Stimulated activated naive CD8-positive, alpha-beta T cell treated with anti-CD3 and anti-CD28 coated beads, Interleukin-15, Interleukin-2, amounts not matched to agents 100 ng/mL and 50 ng/mL, for 24 hours (primary cell): Measurements from ENCODE around the gene SASH1.

Experiments
- H3K27ac Mint-ChIP-seq: one replicate; pipeline ENCODE4 v1.8.0; 2021; ENCODE audit warnings: mild to moderate bottlenecking, mixed read lengths
- H3K27me3 Mint-ChIP-seq: one replicate; pipeline ENCODE4 v1.8.0; 2021; ENCODE audit warnings: mixed read lengths
- H3K36me3 Mint-ChIP-seq: one replicate; pipeline ENCODE4 v1.8.0; 2021; ENCODE audit warnings: low read depth, mixed read lengths
- H3K4me1 Mint-ChIP-seq: one replicate; pipeline ENCODE4 v1.8.0; 2021; ENCODE audit warnings: low read depth, mixed read lengths
- H3K4me3 Mint-ChIP-seq: one replicate; pipeline ENCODE4 v1.8.0; 2021; ENCODE audit warnings: mild to moderate bottlenecking, mixed read lengths
- H3K9me3 Mint-ChIP-seq: one replicate; pipeline ENCODE4 v1.8.0; 2021; ENCODE audit warnings: mixed read lengths

Gene SASH1

DNA sequence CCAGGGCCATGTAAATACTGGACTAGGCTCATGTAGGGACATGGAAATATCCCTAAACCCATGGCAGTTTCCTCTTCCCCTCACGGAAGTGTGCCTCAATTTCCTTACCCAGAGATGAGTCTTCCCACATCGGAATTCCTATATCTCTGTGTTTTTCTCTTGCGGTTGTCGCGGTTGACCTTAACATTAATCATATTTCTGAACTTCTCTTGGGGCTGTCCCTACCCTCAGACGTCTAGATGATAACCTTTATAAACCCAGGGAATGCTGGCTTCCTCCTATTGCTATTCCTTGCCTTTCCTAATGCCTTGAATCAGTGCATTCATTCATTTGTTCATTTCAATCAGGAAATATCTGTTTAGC is 160.1 kb downstream of the SASH1 start:
- Mint-ChIP-seq H3K9me3 (no peaks in the 10 kb centered on the region), H3K27me3 (peaks cover 28% of the 10 kb centered on the region), H3K27ac (no peak overlapping the region), H3K36me3 (no peaks in the 10 kb centered on the region), H3K4me3 (no peak overlapping the region), H3K4me1 (no peaks in the 10 kb centered on the region)

DNA sequence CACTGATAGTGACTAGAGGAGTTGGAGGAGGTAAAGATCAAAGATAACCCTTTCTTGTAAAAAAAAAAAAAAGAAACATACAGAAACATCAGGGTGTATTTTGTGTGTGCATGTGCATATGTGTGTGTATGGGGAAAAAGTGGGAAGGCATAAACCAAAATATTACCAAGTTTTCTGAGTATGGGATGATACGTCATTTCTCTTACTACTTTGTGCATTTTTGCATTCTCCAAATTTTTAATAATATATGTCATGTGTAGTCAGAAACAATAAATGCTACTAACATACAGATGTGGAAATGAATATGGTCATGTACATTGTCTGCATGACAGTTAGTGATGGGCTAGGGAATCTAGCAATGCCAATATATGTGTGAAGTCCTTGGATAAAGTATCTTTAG is 161.1 kb downstream of the SASH1 start:
- no peaks in the 10 kb centered on the region for H3K36me3 Mint-ChIP-seq
- no peak overlapping the region for H3K27ac Mint-ChIP-seq
- H3K4me1 Mint-ChIP-seq, result no peaks in the 10 kb centered on the region
- no peaks in the 10 kb centered on the region for H3K9me3 Mint-ChIP-seq
- H3K4me3 Mint-ChIP-seq, result no peak overlapping the region
- H3K27me3 Mint-ChIP-seq, result peaks cover 37% of the 10 kb centered on the region

DNA sequence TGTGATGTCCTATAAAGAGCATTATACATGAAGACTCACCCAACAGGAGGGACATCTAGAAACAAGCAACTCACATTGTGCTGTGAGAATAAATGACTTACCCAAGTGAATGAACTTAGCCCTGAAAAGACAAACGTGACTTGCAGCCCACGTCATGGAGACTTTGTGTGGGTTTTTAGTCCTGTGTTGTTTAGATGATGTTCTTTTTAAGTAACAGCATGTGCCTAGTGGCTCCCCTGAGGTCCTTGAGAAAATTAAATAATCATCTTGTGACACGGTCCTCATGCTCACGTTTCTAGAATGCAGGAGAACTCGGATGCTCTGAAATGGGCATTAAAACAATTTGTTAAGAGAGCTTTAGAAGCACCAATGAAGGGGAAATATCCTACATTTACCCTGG is 165.1 kb downstream of the SASH1 start:
- Mint-ChIP-seq H3K36me3 (no peaks in the 10 kb centered on the region), H3K27ac (no peak overlapping the region), H3K9me3 (no peaks in the 10 kb centered on the region), H3K27me3 (peaks cover 42% of the 10 kb centered on the region), H3K4me1 (no peaks in the 10 kb centered on the region), H3K4me3 (no peak overlapping the region)

DNA sequence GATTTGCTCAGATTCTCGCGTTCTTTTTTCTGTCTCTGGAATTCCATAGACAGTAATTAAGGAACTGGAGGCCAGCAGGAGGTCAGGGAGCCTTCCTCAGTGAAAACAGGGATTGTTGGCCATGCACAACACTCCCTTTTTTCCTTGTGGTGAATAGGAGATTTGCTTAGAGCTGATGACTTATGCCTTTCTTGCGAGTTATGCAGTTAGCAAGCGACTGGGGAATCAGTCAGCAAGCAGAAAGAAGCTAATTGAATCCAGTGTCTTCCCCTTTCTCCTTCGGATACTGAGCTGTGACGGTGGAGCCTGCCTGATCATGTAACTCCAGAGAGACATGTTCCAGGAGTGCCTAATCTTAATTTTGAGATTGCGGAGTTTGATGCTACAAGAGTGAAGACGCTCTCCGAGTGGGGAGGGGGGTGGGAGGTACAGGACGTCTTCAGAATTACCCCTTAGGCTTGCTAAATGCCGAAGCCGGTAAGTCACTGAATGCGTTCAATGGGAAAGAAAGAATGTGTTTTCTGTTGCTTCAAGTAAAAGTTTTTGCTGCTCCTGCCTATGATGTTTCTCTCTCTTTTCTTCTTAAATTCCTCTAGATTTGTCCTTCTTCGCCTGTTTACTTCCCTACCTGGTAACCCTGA is 165.9 kb downstream of the SASH1 start:
- H3K9me3 Mint-ChIP-seq, result no peaks in the 10 kb centered on the region
- H3K4me3 Mint-ChIP-seq, result no peak overlapping the region
- peaks cover 48% of the 10 kb centered on the region for H3K27me3 Mint-ChIP-seq
- no peak overlapping the region for H3K27ac Mint-ChIP-seq
- H3K4me1 Mint-ChIP-seq, result no peaks in the 10 kb centered on the region
- no peaks in the 10 kb centered on the region for H3K36me3 Mint-ChIP-seq

DNA sequence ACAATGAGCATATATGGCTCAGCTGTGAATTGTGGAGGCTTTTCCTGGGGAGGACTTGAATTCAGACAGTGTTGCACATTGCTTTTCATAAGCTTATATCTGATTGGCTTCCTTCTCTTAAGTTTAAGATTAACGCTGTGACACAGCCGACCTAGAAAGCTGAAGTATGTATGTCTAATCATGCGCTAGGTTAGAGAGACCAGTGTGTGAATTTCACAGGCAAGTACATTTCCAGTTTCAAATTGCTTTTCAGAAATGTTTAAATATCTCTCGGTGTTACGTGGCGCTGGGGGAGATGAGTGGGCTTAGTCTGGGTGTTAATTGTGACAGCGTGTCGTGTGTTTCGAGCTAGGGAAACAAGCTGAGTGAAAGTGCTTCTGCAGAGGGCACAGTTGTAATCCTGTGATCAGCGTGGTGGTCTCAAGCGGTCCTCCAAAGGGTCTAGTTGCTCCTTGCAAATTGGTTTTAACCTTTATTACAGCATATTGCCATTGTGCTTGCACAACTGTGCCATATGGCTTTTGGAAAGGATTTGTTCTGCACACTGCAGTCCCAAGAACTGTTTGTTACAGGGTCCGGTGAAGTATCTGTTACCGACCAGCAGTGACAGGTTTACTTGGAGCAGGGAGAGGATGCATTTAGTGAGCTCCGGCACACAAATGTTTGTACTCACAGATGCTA is 166.6 kb downstream of the SASH1 start:
- Mint-ChIP-seq H3K27ac (no peak overlapping the region), H3K27me3 (peaks cover 52% of the 10 kb centered on the region), H3K9me3 (no peaks in the 10 kb centered on the region), H3K36me3 (no peaks in the 10 kb centered on the region), H3K4me3 (no peak overlapping the region), H3K4me1 (no peaks in the 10 kb centered on the region)

DNA sequence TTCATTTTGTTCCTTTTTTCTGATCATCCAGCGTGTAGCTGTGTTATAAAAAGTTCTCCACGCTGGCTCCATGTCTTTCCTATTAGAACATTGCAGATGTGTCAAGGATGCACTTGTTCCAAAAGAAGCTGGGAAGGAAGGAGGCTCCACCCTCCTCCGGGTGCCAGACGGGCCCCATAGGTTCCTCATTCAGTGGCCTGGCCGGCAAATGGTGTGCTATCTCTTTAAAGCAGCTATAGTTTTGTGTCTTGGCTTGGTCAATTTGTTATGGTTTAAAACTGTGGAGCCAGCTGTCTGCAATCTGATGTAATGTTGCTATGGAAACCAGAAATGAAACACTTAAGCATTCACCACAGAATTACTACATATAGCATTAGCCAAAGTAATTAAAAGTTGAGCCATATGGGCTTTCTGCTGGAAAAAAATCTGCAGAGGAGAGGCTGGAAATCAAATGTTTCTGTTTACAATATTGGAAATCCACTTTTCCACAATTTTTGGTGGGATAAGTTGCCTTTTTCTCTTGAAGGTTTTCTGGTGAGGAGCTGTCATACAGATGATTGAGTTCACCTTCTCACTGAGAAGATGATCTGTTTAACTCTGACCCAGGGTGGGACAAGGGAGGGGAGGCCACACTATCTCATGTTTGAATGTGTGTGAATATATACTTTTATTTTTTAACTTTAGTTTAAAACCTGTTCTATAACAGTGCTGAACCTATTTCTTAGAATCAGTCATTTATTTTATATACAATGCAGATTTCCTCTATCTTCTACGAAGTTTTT is 167.4 kb downstream of the SASH1 start:
- Mint-ChIP-seq H3K9me3 (no peaks in the 10 kb centered on the region), H3K4me3 (no peak overlapping the region), H3K27ac (no peak overlapping the region), H3K27me3 (peaks cover 54% of the 10 kb centered on the region), H3K4me1 (no peaks in the 10 kb centered on the region), H3K36me3 (no peaks in the 10 kb centered on the region)

DNA sequence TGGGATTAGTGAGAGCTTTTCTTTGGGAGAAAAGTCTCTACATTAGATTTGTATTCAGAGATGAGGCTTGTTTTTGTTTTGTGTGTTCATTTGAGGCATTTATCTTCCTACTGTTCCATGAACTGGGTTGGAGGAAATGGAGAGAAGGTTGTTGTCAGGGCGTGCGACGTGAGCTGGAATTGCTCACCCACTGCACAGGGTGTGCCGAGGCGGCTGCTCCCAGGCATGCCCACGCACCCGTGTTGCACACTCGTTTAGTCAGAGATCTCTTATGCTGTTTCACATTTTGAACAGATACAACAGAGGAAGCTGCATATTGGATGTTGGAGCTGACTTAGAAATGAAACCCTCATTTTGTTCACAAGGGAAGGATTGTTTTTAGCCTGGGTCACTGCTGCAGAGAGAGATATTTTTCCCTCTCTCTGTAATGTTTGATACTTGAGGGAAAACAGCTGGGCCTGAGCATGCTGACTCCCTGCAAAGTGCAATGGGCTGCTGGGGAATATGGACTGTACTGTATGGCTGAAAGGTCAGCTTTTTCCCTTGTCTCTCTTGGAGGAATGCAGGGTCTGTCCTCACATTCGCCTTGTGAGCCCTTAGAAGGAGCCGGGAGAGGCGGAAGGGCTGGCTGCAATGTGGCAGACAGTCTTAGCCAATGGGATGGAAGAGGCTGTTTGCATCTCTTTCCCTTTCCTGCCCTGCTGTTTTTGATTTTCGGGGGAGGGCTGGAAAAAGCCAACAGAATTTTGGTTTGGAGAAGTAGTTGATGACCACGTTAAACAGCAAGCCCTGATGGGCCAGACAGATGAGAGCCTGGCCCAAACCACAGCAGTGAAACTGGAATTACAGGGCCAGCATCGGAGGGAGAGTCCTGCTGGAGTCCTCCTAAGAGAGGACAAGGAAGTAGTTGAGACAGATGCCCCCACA is 170.8 kb downstream of the SASH1 start:
- no peaks in the 10 kb centered on the region for H3K36me3 Mint-ChIP-seq
- no peaks in the 10 kb centered on the region for H3K9me3 Mint-ChIP-seq
- no peak overlapping the region for H3K4me3 Mint-ChIP-seq
- H3K27me3 Mint-ChIP-seq, result peaks cover 38% of the 10 kb centered on the region
- no peaks in the 10 kb centered on the region for H3K4me1 Mint-ChIP-seq
- no peak overlapping the region for H3K27ac Mint-ChIP-seq

DNA sequence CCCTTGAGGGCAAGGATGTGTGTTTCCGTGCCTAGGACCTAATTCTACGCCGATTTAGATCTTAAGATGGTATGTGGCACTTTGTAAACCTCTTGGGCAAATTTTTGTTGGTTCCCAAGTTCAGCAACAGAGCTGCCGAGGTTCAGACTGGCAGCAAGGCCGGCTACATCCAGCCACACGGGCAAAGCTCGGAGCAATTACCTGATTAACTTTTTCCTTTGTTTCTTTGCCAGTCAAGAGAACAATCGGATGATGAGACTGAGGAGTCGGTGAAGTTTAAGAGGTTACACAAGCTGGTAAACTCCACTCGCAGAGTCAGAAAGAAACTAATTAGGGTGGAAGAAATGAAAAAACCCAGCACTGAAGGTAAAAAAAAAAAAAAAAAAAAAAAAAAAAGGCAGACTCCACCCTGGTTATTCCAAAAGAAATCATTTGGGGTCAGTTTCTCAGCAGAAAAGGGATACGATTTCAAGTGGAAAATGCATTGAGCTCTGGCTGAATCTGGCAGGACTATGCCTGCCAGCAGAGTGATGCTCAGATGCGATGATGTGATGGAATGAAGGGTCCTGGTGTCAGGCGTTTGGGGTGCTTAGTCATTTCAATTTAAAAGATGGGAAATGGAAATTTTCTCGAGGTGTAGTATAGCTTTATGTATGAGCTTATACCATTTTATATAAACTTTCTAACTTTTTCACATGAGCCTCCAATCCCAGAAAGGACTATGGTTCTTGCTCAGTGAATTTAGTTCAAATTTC is 171.6 kb downstream of the SASH1 start:
- Mint-ChIP-seq H3K36me3 (no peaks in the 10 kb centered on the region), H3K27ac (no peak overlapping the region), H3K27me3 (peaks cover 29% of the 10 kb centered on the region), H3K9me3 (no peaks in the 10 kb centered on the region), H3K4me3 (no peak overlapping the region), H3K4me1 (no peaks in the 10 kb centered on the region)

DNA sequence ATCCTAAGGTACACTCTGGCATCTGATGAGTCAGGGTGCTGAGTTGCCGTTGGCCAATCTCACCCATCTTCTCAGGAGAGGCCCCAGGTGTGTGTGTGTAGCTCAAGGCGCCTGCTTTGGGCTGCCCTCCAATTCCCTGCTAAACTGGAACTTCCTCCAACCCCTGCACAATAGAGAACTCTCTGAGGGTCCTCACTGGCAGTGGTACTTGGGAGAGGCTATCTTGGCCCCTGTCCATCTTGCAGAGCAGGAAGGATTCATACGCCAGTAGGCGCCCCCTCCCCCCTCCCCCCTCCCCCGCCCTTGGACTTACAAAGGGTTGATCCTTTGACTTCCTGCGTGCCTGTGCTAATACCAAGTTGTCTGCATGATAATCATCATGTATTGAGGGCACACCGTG is 173.6 kb downstream of the SASH1 start:
- Mint-ChIP-seq H3K9me3 (no peaks in the 10 kb centered on the region), H3K4me3 (no peak overlapping the region), H3K27ac (no peak overlapping the region), H3K4me1 (peaks cover 9% of the 10 kb centered on the region), H3K27me3 (peaks cover 21% of the 10 kb centered on the region), H3K36me3 (no peaks in the 10 kb centered on the region)

DNA sequence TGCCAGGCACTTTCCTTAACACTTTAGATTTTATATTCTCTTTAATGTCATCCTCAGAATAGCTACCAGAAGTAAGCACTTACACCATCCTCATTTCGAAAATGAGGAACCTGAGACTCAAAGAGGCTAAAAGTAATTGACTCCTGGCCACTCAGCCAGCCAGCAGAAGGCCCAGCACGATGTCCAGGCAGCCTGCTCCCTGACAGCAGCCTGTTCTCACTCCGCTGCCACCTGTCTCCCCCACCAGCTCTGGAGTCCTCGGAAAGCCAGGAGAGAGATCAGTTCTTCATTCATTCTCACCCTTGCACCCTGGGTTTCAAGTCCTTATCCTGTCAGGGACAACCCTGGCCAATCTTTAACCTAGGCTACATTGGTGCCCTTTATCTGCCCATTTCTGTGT is 174.0 kb downstream of the SASH1 start:
- no peak overlapping the region for H3K27ac Mint-ChIP-seq
- peaks cover 13% of the 10 kb centered on the region for H3K4me1 Mint-ChIP-seq
- peaks cover 17% of the 10 kb centered on the region for H3K27me3 Mint-ChIP-seq
- H3K4me3 Mint-ChIP-seq, result no peak overlapping the region
- H3K9me3 Mint-ChIP-seq, result no peaks in the 10 kb centered on the region
- no peaks in the 10 kb centered on the region for H3K36me3 Mint-ChIP-seq

DNA sequence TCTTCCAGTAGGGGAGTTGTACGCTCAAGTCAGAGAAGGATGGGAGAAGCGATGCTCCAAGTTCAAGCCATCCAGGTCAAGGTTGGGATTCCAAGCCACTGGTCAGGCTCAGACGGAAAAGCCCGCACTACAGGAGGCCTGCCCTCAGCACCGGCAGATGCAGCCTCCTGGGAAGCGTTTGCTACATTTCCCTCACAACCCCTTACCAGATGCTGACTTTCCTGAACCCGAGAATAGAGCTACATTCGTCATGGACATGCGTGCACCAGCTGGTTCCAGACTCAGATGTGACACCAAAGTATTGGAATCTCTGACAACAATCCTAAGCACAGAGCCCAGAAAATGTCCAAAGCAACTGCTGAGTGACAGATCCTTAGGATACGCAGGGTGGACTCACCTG is 174.8 kb downstream of the SASH1 start:
- no peaks in the 10 kb centered on the region for H3K36me3 Mint-ChIP-seq
- peaks cover 16% of the 10 kb centered on the region for H3K4me1 Mint-ChIP-seq
- peaks cover 16% of the 10 kb centered on the region for H3K27me3 Mint-ChIP-seq
- no peaks in the 10 kb centered on the region for H3K9me3 Mint-ChIP-seq
- no peak overlapping the region for H3K27ac Mint-ChIP-seq
- no peak overlapping the region for H3K4me3 Mint-ChIP-seq

DNA sequence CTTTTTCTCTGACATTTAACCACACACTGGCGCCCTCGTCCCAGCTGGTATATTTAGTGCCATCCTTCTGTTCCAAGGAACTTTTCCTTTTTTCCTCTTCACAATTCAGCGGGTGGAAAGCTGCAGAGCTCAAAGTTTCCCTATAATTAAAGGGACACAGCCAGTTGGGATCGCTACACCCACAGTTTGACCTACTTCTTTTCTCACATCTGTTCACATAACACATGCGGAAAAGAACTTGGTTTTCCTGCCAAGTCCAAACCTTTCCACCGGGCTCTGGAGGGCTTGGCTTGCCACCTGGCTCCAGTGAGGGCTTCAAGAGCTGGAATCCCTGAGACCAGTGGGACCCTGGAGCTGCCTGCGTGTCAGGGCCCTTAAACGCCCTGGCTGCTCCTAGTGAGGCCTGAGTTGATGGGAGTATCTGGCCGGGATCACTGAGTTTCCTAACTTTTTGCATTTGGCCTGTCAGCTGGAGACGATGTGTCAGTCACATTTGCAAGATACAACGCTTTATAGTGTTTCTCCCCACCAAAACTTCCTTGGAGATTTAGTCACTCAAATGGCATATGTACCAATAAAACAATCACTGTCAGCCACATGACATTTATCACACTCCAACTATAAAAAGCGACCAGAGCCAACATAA is 176.0 kb downstream of the SASH1 start:
- Mint-ChIP-seq H3K27ac (no peak overlapping the region), H3K4me1 (peaks cover 16% of the 10 kb centered on the region), H3K27me3 (peaks cover 6% of the 10 kb centered on the region), H3K4me3 (no peak overlapping the region), H3K36me3 (no peaks in the 10 kb centered on the region), H3K9me3 (no peaks in the 10 kb centered on the region)

DNA sequence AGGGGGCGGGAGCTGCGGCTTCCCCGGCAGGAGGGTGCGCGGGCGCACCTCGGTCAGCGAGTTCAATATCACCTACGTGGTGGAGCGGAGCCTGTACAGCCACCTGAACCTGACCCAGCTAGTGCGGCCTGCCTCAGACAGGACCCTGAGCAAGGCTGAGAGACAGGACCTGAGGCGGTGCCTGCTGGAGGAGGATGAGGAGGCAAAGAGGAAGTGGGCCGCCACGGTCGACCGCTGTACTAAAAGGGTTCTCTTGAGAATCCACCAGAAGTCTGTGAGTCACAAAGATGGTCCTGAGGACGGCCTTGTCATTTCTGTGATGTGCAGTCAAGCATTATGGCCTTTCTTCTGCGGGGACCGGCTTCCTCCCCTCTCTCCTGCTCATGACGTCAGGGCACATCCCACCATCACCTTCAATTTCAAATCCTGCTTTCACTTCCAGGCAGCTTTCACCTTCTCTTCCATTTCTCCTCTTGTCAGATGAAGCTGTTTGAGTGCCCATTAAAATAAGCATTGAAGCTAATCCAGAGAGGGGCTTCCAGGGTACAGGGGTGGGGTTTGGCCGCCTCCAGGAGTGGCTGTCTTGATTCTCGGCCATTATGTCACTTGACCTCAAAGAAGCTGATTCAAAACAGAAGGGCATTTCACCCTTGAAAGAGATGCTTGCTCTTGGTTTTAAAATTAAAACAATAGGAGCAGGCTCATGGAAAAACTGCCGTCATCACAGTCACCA is 177.6 kb downstream of the SASH1 start:
- H3K4me3 Mint-ChIP-seq, result no peak overlapping the region
- no peaks in the 10 kb centered on the region for H3K27me3 Mint-ChIP-seq
- no peaks in the 10 kb centered on the region for H3K9me3 Mint-ChIP-seq
- peaks cover 24% of the 10 kb centered on the region for H3K4me1 Mint-ChIP-seq
- no peak overlapping the region for H3K27ac Mint-ChIP-seq
- H3K36me3 Mint-ChIP-seq, result no peaks in the 10 kb centered on the region
